Stimulated activated effector memory CD8-positive, alpha-beta T cell treated with anti-CD3 and anti-CD28 coated beads, Interleukin-12 subunit alpha, Interleukin-12 subunit beta, amount 100 ng/mL, for 72 hours (primary cell): ENCODE measurements around the gene NTNG1.
"Not testable (repeated sequence)": the region's sequence is repeated elsewhere in the genome, so short reads cannot be mapped to it uniquely, and the experiment has no call there.

Experiments
- ATAC-seq: fragments of 150-1000 bp; cut with Tn5 transposase; 2 replicates; pipeline ENCODE4 v1.10.0; 2021
- DNase-seq, 2 donors: peaks; one replicate each; pipeline ENCODE4 v3.0.0; 2021 to 2022; ENCODE audit warnings: low spot score in 2 of 2
- H3K27ac Mint-ChIP-seq: one replicate; pipeline ENCODE4 v1.8.0; 2022; ENCODE audit warnings: mild to moderate bottlenecking, mixed read lengths
- H3K36me3 Mint-ChIP-seq: one replicate; pipeline ENCODE4 v1.8.0; 2022; ENCODE audit warnings: mild to moderate bottlenecking, mixed read lengths
- H3K4me1 Mint-ChIP-seq: one replicate; pipeline ENCODE4 v1.8.0; 2022; ENCODE audit warnings: mixed read lengths
- H3K4me3 Mint-ChIP-seq: one replicate; pipeline ENCODE4 v1.8.0; 2022; ENCODE audit warnings: mild to moderate bottlenecking, mixed read lengths
- H3K9me3 Mint-ChIP-seq: one replicate; pipeline ENCODE4 v1.8.0; 2022; ENCODE audit warnings: mixed read lengths

NTNG1 gene

DNA sequence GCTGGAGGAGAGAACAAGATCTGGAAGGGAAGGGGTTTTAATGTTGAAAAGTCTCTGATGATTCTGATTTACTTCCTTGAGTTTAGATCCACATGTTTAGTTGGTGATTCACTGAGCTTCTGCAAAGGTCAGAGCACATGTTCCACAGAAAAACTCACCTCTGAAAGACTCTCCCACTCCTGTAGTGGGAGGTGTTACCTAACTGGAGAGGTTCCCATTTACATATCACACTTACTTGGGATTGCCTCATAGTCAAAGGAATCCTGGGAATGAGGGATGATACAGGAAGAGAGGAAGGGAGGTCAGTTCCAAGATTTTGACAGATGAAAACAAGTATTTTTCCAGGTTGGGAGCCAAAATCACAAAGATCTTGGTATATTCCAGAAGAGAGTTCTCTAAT is 2.7 kb upstream of the NTNG1 start:
- Mint-ChIP-seq H3K4me1 (peaks cover 16% of the 10 kb centered on the region), H3K4me3 (no peak overlapping the region), H3K27ac (no peak overlapping the region), H3K36me3 (no peaks in the 10 kb centered on the region), H3K9me3 (no peaks in the 10 kb centered on the region)
- DNase-seq (no peak), ATAC-seq (no peak)

DNA sequence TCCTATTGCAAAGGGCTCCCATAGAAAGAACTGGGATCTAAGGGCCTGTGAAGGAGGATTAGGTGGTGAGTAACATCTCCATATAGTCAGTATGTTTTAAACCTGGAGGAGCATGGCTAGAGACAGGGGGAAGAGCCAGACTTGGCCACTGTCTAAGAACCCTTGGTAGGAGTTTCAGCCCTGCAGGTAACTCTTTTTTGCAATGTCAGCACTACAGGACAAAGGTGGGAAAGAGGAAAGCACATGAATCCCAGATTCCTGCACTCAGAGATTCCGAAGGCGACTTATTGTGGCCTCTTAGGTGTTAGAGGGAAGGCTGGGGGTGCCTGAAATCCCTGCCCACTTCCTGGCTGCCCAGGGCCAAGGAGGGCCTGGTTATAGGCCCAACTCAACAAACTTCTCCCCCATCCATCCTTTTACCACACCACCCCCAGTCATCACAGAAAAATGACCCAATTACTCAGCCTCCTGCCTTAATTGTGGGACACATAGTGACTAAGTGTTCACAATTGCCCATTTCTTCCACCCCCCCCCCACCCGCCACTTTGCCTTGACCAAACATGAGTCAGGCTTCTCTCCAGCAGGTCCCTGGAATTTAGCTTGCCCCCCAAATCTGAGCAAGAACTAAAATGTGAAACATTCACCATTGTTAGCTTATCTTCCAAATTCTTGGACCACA is 1.9 kb upstream of the NTNG1 start:
- no peak for DNase-seq
- no peak overlapping the region for H3K27ac Mint-ChIP-seq
- H3K36me3 Mint-ChIP-seq, result no peaks in the 10 kb centered on the region
- no peak overlapping the region for H3K4me3 Mint-ChIP-seq
- no peaks in the 10 kb centered on the region for H3K9me3 Mint-ChIP-seq
- no peak for ATAC-seq
- peaks cover 16% of the 10 kb centered on the region for H3K4me1 Mint-ChIP-seq

DNA sequence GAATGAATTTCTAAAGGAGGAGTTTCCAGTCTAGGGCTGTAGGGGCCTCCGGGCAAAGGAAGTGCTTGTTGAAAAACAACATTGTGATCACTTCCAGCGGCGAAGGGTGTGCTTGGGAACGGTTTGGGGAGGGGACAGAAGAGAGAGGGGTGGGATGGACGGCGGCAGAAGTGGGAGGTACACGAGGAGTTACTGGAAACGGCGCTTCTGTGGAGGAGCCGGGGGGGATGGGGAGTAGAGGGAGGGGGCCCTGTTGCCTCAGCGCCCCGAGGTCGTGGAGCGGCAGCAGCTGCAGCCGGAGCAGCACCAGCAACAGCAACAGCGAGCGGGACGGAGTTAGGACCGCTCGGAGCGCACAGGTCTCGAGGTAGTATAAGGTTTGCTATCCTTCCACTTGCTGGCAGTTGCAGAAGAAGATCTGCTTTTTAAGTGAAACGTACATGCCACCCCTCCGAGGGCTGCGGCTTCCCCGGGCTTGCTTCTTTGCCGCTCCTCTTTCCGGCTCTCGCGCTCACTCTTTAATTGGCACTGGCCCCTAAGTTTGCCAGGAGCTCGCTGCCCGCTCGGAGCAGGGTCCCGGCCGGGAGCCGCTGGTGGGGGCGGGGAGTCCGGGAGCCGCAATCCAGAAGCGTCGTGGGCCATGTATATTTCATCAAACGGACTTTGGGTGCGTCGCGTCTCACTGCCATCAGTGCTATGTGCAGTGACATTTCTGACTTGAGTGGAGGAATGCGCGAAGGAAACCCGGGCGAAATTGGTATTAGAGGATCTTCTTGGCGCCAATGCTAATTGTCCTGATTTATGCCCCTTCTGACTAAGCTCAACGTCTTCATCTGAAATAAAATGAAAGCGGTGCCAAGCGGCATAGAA is 771 bp upstream of the NTNG1 start:
- peak in 1 of 2 donors; percentile 51 for DNase-seq
- Mint-ChIP-seq H3K9me3 (no peaks in the 10 kb centered on the region), H3K36me3 (no peaks in the 10 kb centered on the region), H3K4me3 (peak overlapping the region; percentile 75), H3K27ac (no peak overlapping the region), H3K4me1 (peaks cover 16% of the 10 kb centered on the region)
- peak; percentile 55 for ATAC-seq

DNA sequence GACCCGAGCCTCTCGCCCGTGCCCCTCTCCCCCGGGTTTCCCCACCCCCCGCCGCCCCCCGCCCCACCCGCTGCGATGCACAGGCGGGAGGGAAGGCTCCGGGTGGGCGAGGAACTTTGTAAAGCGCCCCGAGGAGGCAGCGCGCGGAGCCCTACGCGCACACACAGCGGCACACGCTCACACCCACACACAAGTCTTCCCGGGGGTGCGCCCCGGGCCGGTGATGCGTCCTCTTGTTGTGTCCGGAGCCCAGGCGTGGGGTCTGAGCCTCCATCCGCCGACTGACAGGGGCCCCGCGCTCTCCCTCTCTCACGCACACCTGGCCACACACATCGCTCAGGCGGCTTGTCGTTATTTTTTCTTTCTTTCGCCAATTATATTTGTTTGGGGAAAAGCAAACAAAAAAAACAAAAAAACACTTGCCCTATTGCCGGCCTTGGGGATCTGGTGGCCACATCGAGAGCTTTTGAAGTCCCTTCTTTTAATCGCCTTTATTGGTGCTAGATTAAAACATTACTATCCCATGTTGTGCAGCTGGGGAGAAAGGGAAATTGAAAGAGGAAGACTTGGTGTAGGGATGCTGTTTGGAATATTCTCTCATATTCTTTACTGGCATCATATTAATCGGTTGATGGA is 770 bp downstream of the NTNG1 start:
- Mint-ChIP-seq H3K4me3 (peak overlapping the region; percentile 75), H3K27ac (no peak overlapping the region), H3K36me3 (no peaks in the 10 kb centered on the region), H3K9me3 (no peaks in the 10 kb centered on the region), H3K4me1 (peaks cover 16% of the 10 kb centered on the region)
- DNase-seq (no peak), ATAC-seq (peak; percentile 68)

DNA sequence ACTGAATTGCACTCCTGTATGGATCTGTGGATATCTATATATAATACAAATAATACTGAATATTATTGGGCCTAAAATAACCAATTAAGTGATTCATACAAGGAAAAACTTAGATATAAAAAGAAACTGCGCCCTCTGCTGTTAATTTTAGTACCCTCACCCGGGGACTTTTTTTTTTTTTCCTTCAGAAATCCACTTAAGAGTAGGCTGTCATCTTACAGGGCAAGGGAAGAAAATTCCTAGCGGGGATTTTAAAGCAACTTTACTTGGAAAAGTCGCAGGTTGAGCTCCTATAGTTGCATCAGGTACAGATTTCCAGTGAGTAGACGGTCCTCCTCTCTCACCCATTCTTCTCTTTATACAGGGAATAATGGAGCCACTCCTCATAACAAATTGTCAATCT is 1.3 kb downstream of the NTNG1 start:
- no peak for ATAC-seq
- no peak for DNase-seq
- no peaks in the 10 kb centered on the region for H3K36me3 Mint-ChIP-seq
- H3K4me1 Mint-ChIP-seq, result peaks cover 16% of the 10 kb centered on the region
- no peaks in the 10 kb centered on the region for H3K9me3 Mint-ChIP-seq
- no peak overlapping the region for H3K27ac Mint-ChIP-seq
- peak overlapping the region; percentile 75 for H3K4me3 Mint-ChIP-seq

DNA sequence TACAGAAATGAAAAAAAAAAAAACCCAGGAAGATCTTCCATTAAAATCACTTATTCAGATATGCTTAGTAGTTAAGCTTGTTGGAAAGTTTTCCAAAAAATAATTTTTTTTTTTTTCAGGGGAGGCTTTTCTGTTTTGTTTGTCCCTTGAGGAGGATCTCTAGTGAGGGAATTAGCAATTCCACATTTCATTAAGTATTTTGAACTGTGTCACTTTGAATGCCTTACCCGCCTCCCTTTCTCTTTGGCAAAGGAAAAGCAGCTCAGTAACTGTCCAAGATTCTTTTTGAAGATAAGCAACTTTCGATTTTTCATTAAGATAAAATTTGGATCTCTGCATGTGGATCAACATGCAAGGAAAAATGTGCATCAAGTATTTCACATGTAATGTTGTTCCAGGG is 1.8 kb downstream of the NTNG1 start:
- peaks cover 16% of the 10 kb centered on the region for H3K4me1 Mint-ChIP-seq
- no peaks in the 10 kb centered on the region for H3K36me3 Mint-ChIP-seq
- DNase-seq (no peak), ATAC-seq (no peak)
- H3K4me3 Mint-ChIP-seq, result no peak overlapping the region
- H3K27ac Mint-ChIP-seq, result no peak overlapping the region
- H3K9me3 Mint-ChIP-seq, result no peaks in the 10 kb centered on the region

DNA sequence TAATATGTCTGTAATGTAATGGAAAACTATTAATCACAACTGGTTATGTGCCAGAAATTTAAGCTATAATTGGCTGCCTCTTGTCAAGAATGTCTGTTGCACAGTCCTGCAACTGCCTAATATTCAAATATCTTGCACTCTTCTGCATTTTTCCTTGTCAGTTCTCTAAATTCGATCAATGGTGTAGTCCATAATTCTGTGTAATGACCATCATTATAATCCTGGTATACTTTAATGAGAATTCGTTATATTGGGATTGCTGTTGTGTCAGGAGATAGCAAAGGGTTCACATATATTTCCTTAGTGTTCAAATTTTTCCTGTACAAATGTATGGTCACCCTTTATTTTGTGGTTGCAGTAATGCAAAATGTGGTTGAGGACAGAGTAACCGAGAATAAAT is 4.8 kb downstream of the NTNG1 start:
- Mint-ChIP-seq H3K27ac (no peak overlapping the region), H3K4me3 (no peak overlapping the region), H3K9me3 (no peaks in the 10 kb centered on the region), H3K4me1 (peaks cover 3% of the 10 kb centered on the region), H3K36me3 (no peaks in the 10 kb centered on the region)
- DNase-seq (no peak), ATAC-seq (no peak)

DNA sequence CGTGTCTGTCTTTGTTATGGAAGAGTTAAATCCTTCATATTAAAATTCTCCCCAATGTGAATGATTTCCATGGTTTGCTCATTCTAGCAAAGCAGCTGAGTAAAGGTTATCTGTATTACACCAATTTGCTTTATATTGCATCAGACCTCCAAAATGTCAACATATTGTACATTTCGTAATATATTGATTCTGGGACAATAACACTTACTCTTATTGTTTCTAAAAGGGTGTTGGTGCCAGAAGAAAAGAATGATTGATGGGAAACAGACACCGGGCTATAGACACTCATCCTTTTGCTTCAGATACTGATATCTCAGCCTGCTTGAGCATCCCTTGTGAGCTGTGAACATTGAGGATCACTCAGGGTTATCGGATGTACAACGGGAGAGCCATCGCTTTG is 7.0 kb downstream of the NTNG1 start:
- Mint-ChIP-seq H3K36me3 (no peaks in the 10 kb centered on the region), H3K27ac (no peak overlapping the region), H3K9me3 (no peaks in the 10 kb centered on the region), H3K4me3 (no peak overlapping the region), H3K4me1 (no peaks in the 10 kb centered on the region)
- ATAC-seq (no peak), DNase-seq (no peak)

DNA sequence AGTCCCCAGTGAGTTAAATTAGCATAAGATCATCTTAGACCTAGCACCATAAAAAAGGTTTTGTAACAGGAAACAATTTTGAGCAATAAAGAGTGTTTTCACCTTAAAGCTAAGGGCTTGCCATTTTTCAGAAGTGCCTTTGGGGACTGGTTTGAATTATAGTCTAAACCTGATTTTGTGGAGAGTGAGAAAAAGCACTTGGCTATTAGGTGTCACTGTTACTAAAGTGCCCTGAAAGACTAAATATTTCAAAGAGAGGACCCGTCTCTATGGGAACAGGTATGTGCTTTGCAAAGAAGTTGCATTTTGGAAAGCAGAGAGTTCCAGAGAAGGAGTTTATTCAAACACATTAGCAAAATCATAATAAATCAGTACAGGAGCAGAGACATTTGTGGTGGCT is 9.1 kb downstream of the NTNG1 start:
- DNase-seq, result no peak
- no peak for ATAC-seq
- no peak overlapping the region for H3K4me3 Mint-ChIP-seq
- H3K9me3 Mint-ChIP-seq, result no peaks in the 10 kb centered on the region
- no peaks in the 10 kb centered on the region for H3K4me1 Mint-ChIP-seq
- no peak overlapping the region for H3K27ac Mint-ChIP-seq
- no peaks in the 10 kb centered on the region for H3K36me3 Mint-ChIP-seq

DNA sequence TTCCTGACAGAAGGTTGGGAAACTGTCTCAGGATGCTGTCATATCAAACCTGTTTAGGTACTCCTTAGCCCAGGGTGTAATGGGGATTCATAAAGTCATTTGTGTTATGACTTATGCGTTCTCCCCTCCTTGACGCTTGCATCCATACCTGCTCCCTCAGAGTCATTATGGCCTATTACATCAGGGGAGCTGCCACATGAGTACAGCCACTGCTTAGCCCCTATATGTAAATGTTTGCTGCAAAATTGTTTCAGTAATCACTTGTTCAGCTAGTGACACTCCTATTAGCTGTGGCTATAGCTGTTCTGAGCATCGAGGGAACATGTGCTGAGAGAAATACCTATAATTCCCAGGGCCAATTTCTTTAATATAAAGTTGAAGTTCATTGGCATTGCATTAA is 10.5 kb downstream of the NTNG1 start:
- no peak overlapping the region for H3K4me3 Mint-ChIP-seq
- ATAC-seq, result no peak
- H3K4me1 Mint-ChIP-seq, result no peaks in the 10 kb centered on the region
- H3K9me3 Mint-ChIP-seq, result no peaks in the 10 kb centered on the region
- DNase-seq, result no peak
- no peak overlapping the region for H3K27ac Mint-ChIP-seq
- H3K36me3 Mint-ChIP-seq, result no peaks in the 10 kb centered on the region

DNA sequence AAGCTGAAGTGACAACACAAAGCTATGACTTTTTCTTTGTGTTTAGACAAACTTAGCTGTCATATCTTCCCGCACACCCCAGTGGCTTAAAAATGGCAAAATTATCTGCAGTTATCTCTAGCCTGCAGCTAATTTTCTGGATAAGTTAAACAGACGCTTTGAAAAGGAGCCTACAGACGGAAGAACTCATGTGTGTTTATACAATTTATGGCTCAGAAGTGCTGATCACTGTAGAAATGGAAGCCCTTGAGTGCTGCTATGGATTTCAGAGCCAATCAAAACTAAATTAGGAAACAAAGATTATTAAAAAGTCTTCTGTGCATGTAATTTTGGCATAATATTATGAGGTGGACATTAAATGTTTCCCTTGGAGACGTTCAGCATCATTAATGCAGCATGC is 11.6 kb downstream of the NTNG1 start:
- Mint-ChIP-seq H3K4me1 (no peaks in the 10 kb centered on the region), H3K27ac (no peak overlapping the region), H3K4me3 (no peak overlapping the region), H3K36me3 (no peaks in the 10 kb centered on the region), H3K9me3 (no peaks in the 10 kb centered on the region)
- ATAC-seq, result no peak
- DNase-seq, result no peak

DNA sequence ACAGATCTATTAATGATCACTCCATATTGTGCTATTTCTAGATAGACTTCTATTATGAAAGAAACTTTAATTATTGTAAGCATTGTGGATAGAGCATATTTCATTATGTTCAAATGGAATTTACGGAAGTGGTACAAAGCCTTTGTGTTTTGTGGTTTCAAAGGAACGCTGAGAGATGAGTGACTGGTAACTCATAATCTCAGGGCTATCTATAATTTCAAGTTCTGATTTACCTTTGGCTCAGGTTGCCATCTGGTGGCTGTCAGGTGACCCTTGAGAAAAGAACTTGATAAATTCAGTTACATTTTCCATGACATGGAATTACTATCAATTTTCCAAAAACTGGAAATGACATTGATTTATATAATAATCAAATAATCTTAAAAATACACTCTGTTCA is 12.2 kb downstream of the NTNG1 start:
- Mint-ChIP-seq H3K36me3 (no peaks in the 10 kb centered on the region), H3K4me3 (no peak overlapping the region), H3K4me1 (no peaks in the 10 kb centered on the region), H3K27ac (no peak overlapping the region), H3K9me3 (no peaks in the 10 kb centered on the region)
- ATAC-seq (no peak), DNase-seq (no peak)

DNA sequence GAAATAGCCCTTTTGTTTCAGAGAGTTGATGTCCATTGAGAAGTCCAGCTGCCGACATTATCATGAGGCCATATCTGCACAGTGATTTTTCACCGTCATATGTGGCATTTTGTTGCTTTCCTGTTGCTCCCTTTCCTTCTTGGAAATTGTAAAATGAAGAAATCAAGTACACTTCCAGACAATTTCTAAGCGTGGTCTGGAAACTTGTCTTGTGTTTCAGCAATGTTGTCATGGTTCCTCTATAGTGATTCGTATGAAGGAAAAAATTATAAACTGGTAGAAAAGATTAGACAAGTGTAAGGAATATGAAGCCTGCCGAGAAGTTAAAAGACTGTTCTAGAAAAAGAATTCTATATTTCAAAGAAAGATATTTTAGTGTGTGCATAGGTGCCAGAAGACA is 17.7 kb downstream of the NTNG1 start:
- DNase-seq (no peak), ATAC-seq (no peak)
- Mint-ChIP-seq H3K4me1 (no peaks in the 10 kb centered on the region), H3K4me3 (no peak overlapping the region), H3K9me3 (no peaks in the 10 kb centered on the region), H3K27ac (no peak overlapping the region), H3K36me3 (no peaks in the 10 kb centered on the region)

DNA sequence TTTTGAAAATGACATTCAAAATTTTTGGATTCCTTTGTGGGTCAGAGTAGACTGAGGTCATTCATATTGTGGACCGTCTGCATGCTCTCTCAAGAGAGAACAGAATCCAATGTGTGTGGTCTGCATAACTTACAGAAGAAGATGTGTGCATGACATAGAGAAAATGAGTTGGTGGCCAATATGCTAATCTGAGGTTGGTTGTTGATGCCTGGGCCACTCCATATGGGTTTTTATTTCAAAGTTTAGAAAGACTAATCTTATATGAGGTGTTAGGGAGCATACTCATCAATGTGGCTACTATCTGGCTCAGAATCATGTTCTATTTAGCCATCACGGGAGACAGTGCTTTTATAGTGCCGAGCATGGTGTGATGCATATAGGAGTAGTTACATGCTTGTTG is 18.2 kb downstream of the NTNG1 start:
- H3K4me3 Mint-ChIP-seq, result no peak overlapping the region
- no peak overlapping the region for H3K27ac Mint-ChIP-seq
- no peaks in the 10 kb centered on the region for H3K9me3 Mint-ChIP-seq
- no peaks in the 10 kb centered on the region for H3K4me1 Mint-ChIP-seq
- no peaks in the 10 kb centered on the region for H3K36me3 Mint-ChIP-seq
- ATAC-seq, result no peak
- no peak for DNase-seq

DNA sequence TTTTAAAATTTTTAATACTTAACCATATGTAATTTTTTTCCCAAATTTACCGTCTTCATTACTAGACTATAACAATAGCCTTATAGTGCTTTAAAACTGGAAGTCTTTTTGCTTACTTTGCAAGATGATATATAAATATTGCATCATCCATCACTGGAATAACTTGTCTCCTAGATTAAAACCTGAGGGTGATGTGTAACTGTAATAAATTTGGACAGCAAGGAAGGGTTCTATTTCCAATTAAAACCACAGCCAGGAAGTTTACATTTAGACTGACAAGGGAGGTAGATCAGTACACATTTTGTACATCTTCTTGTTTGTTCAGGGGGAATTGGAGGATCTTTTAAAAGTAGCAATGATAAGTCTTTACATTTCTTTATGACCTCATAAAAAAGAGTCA is 21.9 kb downstream of the NTNG1 start:
- ATAC-seq, result no peak
- H3K9me3 Mint-ChIP-seq, result peaks cover 5% of the 10 kb centered on the region

DNA sequence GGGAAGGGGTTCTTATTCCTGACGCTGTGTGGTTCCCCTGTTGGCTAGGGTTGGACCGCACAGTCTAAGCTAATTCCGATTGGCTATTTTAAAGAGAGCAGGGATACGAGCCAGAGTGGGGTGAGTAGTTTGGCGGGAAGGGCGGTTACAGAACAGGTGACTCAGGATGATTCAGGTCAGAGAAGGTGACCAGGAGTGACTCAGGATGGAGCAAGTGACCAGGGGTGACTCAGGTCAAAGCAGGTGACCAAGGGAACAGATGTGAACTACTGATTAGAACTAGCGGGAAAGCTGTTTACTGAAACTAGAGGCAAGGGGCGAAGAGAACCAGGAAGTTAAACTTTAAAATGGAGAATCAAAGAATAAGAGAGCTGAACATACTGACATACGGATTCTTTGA is 24.1 kb downstream of the NTNG1 start:
- not testable (repeated sequence) for DNase-seq, H3K9me3 Mint-ChIP-seq, H3K4me1 Mint-ChIP-seq, H3K27ac Mint-ChIP-seq, H3K36me3 Mint-ChIP-seq, H3K4me3 Mint-ChIP-seq, ATAC-seq

More for the DNA sequence above, 21.9 kb downstream of the NTNG1 start:
- H3K36me3 Mint-ChIP-seq, result no peaks in the 10 kb centered on the region
- no peak overlapping the region for H3K4me3 Mint-ChIP-seq
- no peak overlapping the region for H3K27ac Mint-ChIP-seq
- H3K4me1 Mint-ChIP-seq, result no peaks in the 10 kb centered on the region
- DNase-seq, result no peak
